NCI-H2107 (cell line): ENCODE data around the gene TCF3.
A peak's percentile ranks its signal among the peaks of the same experiment; 100 is the strongest.

Experiments
- DNase-seq: peaks from one replicate; lab custom pipeline; 2025; lab: John Stamatoyannopoulos, UW

Gene TCF3

DNA sequence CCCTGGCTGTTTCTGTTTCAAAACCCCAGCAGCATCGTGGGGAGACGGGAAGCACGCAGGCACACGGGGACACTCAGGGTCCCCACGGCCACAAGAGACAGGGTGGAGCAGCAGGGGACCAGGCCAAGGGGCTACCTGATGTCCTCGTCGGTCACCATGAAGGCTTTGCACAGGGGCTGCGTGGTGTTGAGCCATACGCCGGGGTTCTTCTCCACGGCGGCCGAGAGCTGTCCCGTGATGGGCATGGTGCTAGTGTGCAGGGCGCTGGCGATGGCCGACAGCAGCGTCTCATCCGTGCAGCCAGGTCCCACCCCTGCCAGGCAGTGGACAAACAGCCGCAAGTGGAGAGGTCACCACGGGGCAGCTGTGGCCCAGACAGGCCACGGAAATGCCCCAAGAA lies 71.5 kb downstream of the TCF3 start:
- DNase-seq = no peak

DNA sequence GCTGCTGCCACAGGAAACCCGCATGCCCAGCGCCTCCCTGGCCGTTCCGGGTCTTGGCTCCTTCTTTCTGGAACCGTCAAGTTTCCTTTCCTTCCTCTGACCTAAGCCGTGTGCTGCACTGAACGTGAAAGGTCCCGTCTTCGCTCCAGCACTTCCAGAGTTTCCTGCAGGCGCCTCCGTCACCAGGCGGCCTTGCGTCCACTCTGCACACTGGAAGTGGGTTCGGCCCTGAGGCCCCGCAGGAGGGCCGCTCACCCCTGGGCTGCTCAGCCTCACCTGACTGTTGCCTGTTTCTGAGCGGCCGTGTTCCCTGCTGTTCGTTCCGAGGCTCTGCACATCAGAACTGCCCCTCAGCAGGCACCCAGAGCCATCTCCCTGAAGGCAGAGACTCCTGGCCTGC lies 72.0 kb downstream of the TCF3 start:
- no peak for DNase-seq

DNA sequence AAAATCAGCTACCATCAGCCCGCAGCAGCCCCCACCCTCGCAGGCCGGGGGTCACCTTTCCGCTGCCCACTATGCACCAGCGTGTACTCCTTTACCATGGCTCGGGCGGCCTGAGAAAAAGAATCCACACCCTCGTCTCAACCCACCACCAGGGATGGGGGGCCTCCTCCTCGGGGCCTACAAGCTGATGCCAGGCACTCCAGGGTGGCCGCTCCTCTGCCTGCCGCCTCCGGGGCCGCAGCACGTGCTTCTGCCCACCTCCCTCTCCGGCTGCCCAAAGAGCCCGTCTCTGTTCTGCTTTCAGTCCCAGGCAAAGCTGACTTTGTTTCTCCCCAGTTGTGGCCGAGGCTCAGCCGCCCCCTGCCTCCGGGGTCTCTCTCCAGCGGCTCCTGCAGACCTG lies 73.2 kb downstream of the TCF3 start:
- DNase-seq = no peak

DNA sequence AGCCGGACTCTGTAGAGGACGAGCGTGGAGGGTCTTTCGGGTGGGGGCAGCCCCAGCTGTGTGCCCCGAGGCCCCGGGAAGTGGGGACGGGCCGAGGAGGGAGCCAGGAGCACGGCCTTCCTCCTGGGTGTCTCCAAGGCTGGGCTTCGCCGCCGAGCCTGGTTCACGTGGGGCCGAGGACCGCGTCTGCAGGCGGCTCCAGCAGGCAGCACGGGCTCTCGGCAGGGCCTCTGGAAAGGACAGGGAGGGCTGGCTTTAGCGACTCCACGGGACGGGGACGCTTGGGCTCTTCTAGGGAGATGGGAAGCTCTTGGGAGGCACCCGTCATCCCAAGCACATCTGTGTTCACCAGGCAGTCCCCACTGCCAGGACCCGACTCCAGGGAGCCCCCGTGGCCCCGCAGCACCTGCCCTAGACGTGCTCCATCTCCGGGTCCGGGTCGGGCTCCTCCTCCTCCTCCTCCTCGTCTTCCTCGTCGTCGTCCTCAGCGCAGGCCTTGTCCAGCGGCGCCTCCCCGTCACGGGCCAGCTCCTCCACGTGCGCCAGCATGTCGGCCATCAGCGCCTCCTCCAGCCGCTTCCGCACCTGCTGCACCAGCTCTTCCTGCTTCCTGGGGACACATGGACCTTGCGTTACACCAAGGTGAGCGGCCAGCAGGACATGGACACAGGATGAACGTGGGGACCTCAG lies 74.3 kb downstream of the TCF3 start:
- DNase-seq = no peak

GRCh38 chr19:1577090-1577928 lies 75.1 kb downstream of the TCF3 start:
- no peak for DNase-seq

- no peak for DNase-seq
Observed at GRCh38 chr19:1576242-1577089, 75.9 kb downstream of the TCF3 start.

DNA sequence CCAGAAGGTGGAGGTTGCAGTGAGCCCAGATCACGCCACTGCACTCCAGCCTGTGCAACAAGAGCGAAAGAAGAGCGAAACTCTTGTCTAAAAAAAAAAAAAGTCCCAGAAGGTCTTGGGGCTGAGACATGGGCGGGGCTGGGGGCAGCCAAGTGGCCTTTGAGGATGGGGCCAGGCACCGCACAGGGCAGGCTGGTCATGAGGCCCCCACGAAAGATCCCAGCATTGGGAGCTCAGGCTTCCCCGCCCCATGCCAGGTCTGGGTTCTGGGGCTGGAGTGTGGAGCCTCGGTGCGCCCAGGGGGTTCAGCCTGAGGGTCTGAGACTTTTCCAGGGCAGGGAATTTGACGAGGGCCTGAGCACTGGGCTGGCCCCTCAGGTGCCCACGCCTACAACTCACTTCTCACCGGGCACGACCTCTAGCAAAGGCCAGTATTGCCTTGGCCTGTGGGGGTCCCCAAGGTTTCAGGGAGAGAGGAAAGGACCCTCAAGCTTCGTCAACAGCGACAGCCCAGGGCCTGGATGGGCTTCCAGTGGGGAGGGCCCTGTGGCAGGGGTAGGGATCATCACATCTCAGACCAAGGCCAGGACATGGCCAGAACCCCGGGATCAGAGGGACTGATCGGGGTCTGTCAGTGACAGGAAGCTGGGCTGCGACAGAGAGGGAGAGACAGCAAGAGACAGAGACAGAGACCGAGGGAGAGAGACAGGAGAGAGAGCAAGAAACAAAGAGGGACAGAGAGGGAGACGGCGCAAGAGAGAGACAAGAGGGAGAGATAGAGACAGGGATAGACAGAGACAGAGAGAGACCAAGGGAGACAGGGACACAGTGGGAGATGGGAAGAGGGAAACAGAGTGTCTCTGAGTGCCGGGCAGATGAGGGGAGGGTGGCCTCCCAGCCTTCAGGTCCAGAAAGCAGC lies 76.8 kb downstream of the TCF3 start:
- DNase-seq = no peak

- DNase-seq = no peak
Observed at GRCh38 chr19:1574354-1575136, 77.9 kb downstream of the TCF3 start.

GRCh38 chr19:1572795-1573194 lies 79.6 kb downstream of the TCF3 start:
- no peak for DNase-seq

DNA sequence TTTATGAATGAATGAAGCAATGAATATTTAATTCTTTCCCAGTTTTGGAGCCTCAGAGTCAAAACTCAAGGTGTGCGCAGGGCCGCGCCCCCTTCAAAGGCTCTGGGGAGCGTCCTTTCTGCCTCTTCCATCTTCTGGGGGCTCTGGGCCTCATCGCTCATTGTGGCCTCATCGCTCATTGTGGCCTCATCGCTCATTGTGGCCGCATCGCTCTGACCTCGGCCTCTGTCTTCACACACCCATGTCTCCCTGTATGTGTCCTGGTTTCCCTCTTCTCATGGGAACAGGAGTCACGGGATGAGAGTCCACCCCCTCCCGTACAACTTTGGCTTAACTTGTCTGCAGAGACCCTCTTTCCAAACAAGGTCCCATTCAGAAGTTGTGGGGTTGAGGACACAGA lies 81.1 kb downstream of the TCF3 start:
- no peak for DNase-seq

DNA sequence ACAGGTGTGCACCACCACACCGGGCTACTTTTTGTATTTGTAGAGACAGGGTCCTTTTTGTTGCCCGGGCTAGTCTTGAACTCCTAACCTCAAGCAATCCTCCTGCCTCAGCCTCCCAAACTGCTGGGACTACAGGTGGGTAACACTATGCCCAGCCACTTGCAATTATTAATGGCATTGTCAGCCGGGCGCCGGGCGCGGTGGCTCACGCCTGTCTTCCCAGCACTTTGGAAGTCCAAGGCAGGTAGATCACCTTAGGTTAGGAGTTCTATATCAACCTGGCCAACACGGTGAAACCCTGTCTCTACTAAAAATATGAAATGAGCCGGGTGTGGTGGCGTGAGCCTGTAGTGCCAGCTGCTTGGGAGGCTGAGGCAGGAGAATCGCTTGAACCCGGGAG lies 81.6 kb downstream of the TCF3 start:
- no peak for DNase-seq

DNA sequence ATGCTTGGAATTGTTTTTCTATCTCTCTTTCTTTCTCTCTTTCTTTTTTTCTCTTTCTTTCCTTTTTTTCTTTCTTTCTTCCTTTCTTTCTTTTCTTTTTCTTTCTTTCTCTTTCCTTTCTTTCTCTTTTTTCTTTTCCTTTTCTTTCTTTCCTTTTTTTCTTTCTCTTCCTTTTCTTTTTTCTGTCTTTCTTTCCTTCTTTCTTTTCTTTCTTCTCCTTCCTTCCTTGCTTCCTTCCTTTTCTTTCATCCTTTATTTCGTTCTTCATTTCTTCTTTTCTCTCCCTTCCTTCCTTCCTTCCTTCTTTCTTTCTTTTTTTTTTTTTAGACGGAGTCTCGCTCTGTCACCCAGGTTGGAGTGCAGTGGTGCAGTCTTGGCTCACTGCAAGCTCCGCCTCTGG lies 82.4 kb downstream of the TCF3 start:
- DNase-seq = no peak

DNA sequence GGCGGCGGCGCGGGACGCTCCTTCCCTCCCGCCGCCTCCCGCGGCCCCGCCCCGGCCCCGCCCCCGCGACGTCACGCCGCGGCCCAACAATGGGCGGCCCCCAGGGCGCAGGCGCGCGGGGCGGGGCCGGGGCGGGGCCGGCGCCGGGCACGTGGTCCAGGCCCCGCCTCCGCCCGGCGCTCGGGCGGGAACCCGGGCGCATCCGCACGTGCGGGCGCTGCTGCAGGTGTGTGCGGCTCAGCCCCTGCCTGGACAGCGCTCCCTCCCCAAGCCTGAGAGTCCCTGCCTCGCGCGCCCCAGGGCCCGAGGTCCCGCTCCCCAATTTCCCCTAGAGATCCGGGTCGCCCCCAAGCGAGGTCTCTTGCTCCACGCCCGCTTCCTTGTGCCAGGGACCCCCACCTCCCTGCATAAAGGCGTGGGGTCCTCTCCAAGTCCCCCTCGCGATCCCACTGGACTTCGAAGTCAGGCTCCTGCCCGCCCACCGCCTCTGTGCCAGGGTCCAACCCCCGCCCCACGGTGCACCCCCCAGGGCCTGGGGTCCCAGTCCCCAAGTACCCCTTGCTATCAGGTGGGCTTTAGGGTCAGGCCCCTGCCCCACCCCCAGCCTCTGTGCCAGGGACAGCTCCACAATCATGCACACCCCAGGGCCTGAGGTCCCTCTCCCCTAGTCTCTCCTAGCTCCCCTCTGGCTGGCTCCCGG lies 83.9 kb downstream of the TCF3 start, which contains the start of gene MEX3D:
MEX3D (minus strand) TSS at position 6 of the 700 bp plus-strand sequence. CDS start 267 bp downstream, outside the sequence.
- DNase-seq = peak; percentile 27

DNA sequence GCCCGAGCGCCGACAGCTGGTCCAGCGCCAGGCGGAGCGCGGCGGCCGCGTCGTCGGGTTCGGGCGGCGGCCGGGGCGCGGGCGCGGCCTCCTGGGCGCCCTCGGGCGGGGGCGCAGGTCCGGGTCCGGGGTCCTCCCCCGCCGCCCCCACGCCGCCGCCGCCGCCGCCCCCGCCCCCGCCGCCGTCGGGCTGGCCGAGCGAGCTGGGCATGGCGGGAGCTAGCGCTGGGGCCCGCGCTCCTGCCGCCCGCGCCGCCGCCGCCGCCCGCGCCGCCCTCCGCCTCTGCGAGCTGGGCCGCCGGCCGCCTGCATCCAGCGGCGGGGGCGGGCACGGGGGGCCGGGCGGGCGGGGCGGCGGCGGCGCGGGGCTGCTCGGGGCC lies 84.6 kb downstream of the TCF3 start:
- no peak for DNase-seq

DNA sequence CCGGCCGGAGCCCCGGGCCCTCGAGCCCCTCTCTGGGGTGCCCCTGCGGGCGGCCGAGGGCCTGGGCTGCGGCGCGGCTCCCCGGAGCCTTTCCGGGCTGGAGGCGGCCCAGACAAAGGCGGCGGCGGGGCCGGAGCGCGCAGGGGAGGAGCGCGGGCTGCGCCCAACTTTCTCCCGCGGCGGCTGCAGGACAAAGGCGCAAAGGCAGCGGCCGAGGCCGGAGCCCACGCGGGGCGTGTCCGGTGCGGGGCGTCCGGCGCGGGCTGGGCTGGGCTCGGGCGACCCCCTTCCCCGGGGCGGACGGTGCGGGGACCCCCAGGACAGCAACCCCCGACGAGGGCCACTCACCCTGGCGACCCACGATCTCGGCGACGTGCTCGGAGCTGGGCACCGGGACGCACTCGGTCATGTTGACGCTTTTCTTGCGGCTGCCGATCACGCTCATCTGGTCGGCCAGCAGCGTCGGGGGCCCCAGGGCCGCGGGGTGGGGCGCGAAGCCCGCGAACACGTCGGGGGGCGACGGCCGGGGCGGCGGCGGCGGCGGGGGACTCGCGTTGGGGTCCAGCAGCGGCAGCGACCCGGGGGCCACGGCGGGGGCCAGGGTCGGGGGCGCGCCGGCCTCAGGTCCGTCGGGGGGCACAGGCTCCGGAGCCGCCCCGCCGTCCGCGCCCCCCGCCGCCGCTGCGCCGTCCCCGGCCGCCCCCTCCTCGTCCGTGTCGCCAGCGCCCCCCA lies 85.1 kb downstream of the TCF3 start:
- DNase-seq = no peak

GRCh38 chr19:1566392-1567115 lies 85.9 kb downstream of the TCF3 start:
- no peak for DNase-seq

DNA sequence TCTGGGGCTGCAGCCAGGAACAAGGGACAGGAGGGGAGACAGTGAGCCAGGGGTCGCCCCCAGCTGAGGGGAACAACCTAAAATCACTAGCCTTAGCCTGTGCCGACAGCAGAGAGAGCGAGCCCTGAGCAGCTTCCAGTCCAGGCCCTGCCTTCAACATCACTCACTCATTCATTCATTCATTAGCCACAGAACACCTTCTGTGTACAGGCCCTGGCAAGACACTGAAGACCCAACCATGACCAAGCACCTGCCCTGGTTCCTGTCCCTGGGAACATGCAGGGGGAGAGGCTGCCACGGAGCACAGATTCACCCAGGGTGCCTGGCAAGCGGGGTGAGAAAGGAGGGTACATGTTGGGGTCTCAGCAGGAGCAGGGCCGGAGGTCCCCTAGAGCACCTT lies 89.2 kb downstream of the TCF3 start:
- no peak for DNase-seq

- no peak for DNase-seq
Observed at GRCh38 chr19:1561236-1561842, 91.1 kb downstream of the TCF3 start.
